ENCODE measurements around the gene DTX3. TPM values are rescaled to one million over a fixed set of nuclear protein-coding genes. Genes with fewer than 3 reads are reported as not detected.

Gene DTX3
- total RNA-seq, 1 experiment from 2014 or later: 67.5 TPM

DNA sequence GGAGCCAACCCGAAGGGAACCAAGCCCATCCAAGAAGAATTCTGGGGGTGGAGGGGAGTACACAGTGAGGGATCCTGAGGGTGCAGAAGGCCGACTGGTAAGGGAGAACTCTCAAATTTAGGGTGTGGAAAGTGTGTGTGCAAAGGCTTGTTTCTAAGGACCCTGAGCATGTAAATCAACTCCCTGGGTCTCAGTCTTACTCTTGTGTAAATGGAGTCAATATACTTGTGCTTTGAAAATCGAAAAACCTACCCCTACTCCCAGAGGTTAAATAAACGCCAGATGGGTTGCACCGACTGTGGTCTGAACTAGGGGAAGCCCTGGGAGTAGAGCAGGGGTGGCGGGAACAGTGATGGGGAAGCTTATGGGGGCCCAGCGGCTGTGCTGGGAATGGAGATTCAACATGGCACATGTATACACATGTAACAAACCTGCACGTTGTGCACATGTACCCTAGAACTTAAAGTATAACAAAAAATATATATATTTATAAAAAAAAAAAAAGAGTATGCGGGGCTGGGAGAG, 22.4 kb downstream of the DTX3 start:
- H3K56ac ChIP-seq (ENCODE audit: insufficient read length, low read depth, low read length): no peak overlapping the region
- no peak overlapping the region for H3K4me2 ChIP-seq (ENCODE audit: insufficient read depth, insufficient read length, low read length)
- TF ChIP-seq, protein P1, sequence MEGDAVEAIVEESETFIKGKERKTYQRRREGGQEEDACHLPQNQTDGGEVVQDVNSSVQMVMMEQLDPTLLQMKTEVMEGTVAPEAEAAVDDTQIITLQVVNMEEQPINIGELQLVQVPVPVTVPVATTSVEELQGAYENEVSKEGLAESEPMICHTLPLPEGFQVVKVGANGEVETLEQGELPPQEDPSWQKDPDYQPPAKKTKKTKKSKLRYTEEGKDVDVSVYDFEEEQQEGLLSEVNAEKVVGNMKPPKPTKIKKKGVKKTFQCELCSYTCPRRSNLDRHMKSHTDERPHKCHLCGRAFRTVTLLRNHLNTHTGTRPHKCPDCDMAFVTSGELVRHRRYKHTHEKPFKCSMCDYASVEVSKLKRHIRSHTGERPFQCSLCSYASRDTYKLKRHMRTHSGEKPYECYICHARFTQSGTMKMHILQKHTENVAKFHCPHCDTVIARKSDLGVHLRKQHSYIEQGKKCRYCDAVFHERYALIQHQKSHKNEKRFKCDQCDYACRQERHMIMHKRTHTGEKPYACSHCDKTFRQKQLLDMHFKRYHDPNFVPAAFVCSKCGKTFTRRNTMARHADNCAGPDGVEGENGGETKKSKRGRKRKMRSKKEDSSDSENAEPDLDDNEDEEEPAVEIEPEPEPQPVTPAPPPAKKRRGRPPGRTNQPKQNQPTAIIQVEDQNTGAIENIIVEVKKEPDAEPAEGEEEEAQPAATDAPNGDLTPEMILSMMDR (conservative IDR thresholded peaks at IDR 0.05): no peak
- peaks cover 97% of the 10 kb centered on the region for H3K27me3 Mint-ChIP-seq (ENCODE audit: low read depth)
- peak overlapping the region in 1 of 2 experiments; percentile 46; a peak in 2 of 5 replicates for H3K4me3 Mint-ChIP-seq
- H3K79me1 ChIP-seq (ENCODE audit: insufficient read depth, low read depth, low read length, poor library complexity, severe bottlenecking): no peaks in the 10 kb centered on the region
- no peak overlapping the region for H3K18ac ChIP-seq (ENCODE audit: insufficient read length, low read depth, low read length)
- peak overlapping the region in 1 of 3 experiments; percentile 68; a peak in 1 of 7 replicates for H3K27ac Mint-ChIP-seq
- H3K36me3 Mint-ChIP-seq (ENCODE audit: insufficient read depth in 1 of 3, low read depth in 3 of 3): no peaks in the 10 kb centered on the region; a peak in 3 of 7 replicates
- no peak overlapping the region for H2BK120ac ChIP-seq (ENCODE audit: low read depth, low read length, poor library complexity, severe bottlenecking)
- no peak overlapping the region for H3K14ac ChIP-seq (ENCODE audit: insufficient read depth, low read length)
- no peaks in the 10 kb centered on the region for H3K9me3 Mint-ChIP-seq
- no peak overlapping the region for H2AFZ ChIP-seq (ENCODE audit: low read length)
- H3K9me3 ChIP-seq (ENCODE audit: control insufficient read depth, low read depth, low read length): no peaks in the 10 kb centered on the region
- no peak for DNase-seq
- no peak overlapping the region for H2AK5ac ChIP-seq (ENCODE audit: insufficient read length, low read length)
- no peak overlapping the region for H3K4ac ChIP-seq (ENCODE audit: low read depth, low read length)
- peaks cover 94% of the 10 kb centered on the region for H3K27me3 ChIP-seq (ENCODE audit: insufficient read depth, low read length)
- no peak overlapping the region for H4K8ac ChIP-seq (replicated peaks; ENCODE audit: insufficient read length, low read depth, low read length)
- WGBS (ENCODE audit: extremely low coverage, insufficient read length, low lambda C conversion rate): no CpG with 5 or more reads among the region's 9 CpGs
- H2BK20ac ChIP-seq (ENCODE audit: low read depth, low read length, poor library complexity, severe bottlenecking): no peak overlapping the region
- H4K20me1 ChIP-seq (ENCODE audit: control insufficient read depth, insufficient read depth, insufficient read length): peaks cover under 1% of the 10 kb centered on the region
- no peak overlapping the region for H4K91ac ChIP-seq (ENCODE audit: insufficient read length, low read depth, low read length)
- H4K5ac ChIP-seq (ENCODE audit: insufficient read length, low read depth, low read length): no peak overlapping the region
- H3K4me1 ChIP-seq (ENCODE audit: insufficient read depth, low read length): no peaks in the 10 kb centered on the region; the same call in 1 of the 2 replicates
- H3K23me2 ChIP-seq (ENCODE audit: insufficient read length, low read depth, low read length, poor library complexity, severe bottlenecking): peaks cover 14% of the 10 kb centered on the region
- no peak overlapping the region for H2BK5ac ChIP-seq (ENCODE audit: insufficient read length, low read length)
- H3K79me2 ChIP-seq (ENCODE audit: insufficient read depth, low read length): no peaks in the 10 kb centered on the region
- no peak overlapping the region for H3T11ph ChIP-seq (ENCODE audit: low read length)
- no peak overlapping the region for H2BK12ac ChIP-seq (ENCODE audit: insufficient read length, low read depth, low read length)
- H3K23ac ChIP-seq (ENCODE audit: insufficient read length, low read depth, low read length): no peak overlapping the region
- H3K9ac ChIP-seq (ENCODE audit: extremely low read depth, insufficient read length, low read length): no peak overlapping the region
- H3K27ac ChIP-seq (ENCODE audit: insufficient read length, low read depth, low read length): no peak overlapping the region
- no peak overlapping the region for H2BK15ac ChIP-seq (ENCODE audit: low read depth, low read length)
- peaks cover 8 to 32% of the 10 kb centered on the region in 2 experiments for H3K4me1 Mint-ChIP-seq
